HepG2 (cell line): ENCODE results near the gene PMEPA1. TPM values are rescaled to one million over a fixed set of nuclear protein-coding genes. Genes with fewer than 3 reads are reported as not detected.

Source experiments
- ATAC-seq: fragments of 200-7000 bp; cut with Tn5 transposase; 3 replicates; pipeline ENCODE4 v1.9.1; 2020; ENCODE audit warnings: mild to moderate bottlenecking, moderate library complexity
- BruUV-seq: library from RNA; stranded (reverse); fragments of 400-500 nt; replicated peaks from 2 replicates; lab custom pipeline; 2021; lab: Mats Ljungman, UMichigan
- CTCF ChIA-PET: fragments of 300-600 bp; formaldehyde crosslinking; extraction: SDS; loops from one replicate; lab custom pipeline; 2021; ENCODE audit warnings: low total read pairs, inconsistent platforms, low intra/inter-chr PET ratio; lab: Yijun Ruan, JAX
- POLR2A ChIA-PET: fragments of 350-600 bp; sonication (Branson Sonifier 250); formaldehyde crosslinking; loops from one replicate; lab custom pipeline; 2020; ENCODE audit warnings: antibody characterized with exemption, inconsistent platforms; lab: Yijun Ruan, JAX
- DNase-seq: peaks from one replicate; pipeline ENCODE4 v3.0.0-alpha.2; 2015; ENCODE audit warnings: low spot score
- FAIRE-seq: peaks from 3 replicates; lab custom pipeline; 2011; peaks lifted over from hg19 to GRCh38; lab: Jason Lieb, UNC
- H2AFZ ChIP-seq: one replicate; pipeline ENCODE4 v1.6.1; 2011; ENCODE audit warnings: low read length, inconsistent platforms
- H3K27ac ChIP-seq: fragments of 300-600 bp; 3 replicates; pipeline ENCODE4 v1.8.0; 2011; ENCODE audit warnings: mixed run types, mild to moderate bottlenecking, mixed read lengths, low read length, inconsistent platforms; ENCODE audit not compliant: insufficient read depth; ENCODE audit errors: extremely low read length
- H3K27me3 ChIP-seq, 2 experiments: fragments of 200-600 bp in 1 of 2; 2 replicates in 1 of 2; 3 replicates in 1 of 2; pipeline versions ENCODE4 v1.6.0 to v1.8.0; 2011; ENCODE audit warnings: low read length in 2 of 2, mild to moderate bottlenecking in 2 of 2, moderate library complexity in 2 of 2, inconsistent platforms in 1 of 2; ENCODE audit not compliant: insufficient read depth in 2 of 2, control insufficient read depth in 1 of 2
- H3K36me3 ChIP-seq, 2 experiments: fragments of 200-600 bp in 1 of 2; replicated peaks in 1 of 2; 2 replicates in 1 of 2; 3 replicates in 1 of 2; pipeline versions ENCODE4 v1.5.1 to v1.8.0; 2011; ENCODE audit warnings: low read length in 2 of 2, inconsistent platforms in 1 of 2; ENCODE audit not compliant: insufficient read depth in 2 of 2, control insufficient read depth in 1 of 2
- H3K4me1 ChIP-seq: 2 replicates; pipeline ENCODE4 v1.5.1; 2012; ENCODE audit warnings: low read length, inconsistent platforms; ENCODE audit not compliant: insufficient read depth
- H3K4me2 ChIP-seq: 2 replicates; pipeline ENCODE4 v1.6.0; 2011; ENCODE audit warnings: low read depth, low read length, inconsistent platforms
- H3K4me3 ChIP-seq, 3 experiments: fragments of 200-600 bp in 1 of 3; sonication (generic), shearing (Covaris generic) in 1 of 3; replicated peaks in 1 of 3; 2 replicates each; pipeline ENCODE4 v1.5.1; 2011 to 2016; ENCODE audit warnings: low read length in 3 of 3, inconsistent platforms in 2 of 3, low read depth in 2 of 3, mild to moderate bottlenecking in 2 of 3, control low read depth in 1 of 3, mixed read lengths in 1 of 3; ENCODE audit not compliant: insufficient read depth in 1 of 3
- H3K79me2 ChIP-seq: one replicate; pipeline ENCODE4 v1.6.1; 2011; ENCODE audit warnings: low read length, inconsistent platforms; ENCODE audit not compliant: insufficient read depth
- H3K9ac ChIP-seq: 2 replicates; pipeline ENCODE4 v1.6.0; 2011; ENCODE audit warnings: mild to moderate bottlenecking, low read depth, low read length, inconsistent platforms; ENCODE audit not compliant: insufficient read depth
- H3K9me3 ChIP-seq: 2 replicates; pipeline ENCODE4 v1.5.1; 2012; ENCODE audit warnings: mild to moderate bottlenecking, low read length
- H4K20me1 ChIP-seq: 2 replicates; pipeline ENCODE4 v1.6.0; 2011; ENCODE audit warnings: inconsistent platforms, mild to moderate bottlenecking, low read length, moderate library complexity; ENCODE audit not compliant: insufficient read depth
- CREB1 ChIP-seq, 2 experiments: fragments of 450-650 bp in 1 of 2; IDR thresholded peaks; 2 replicates each; pipeline ENCODE4 v1.6.1; 2016 to 2017; ENCODE audit warnings: control low read depth in 1 of 2, mild to moderate bottlenecking in 1 of 2, missing compliant biosample characterization in 1 of 2, missing genetic modification characterization in 1 of 2
- HNRNPK ChIP-seq: fragments of 200-400 bp; formaldehyde crosslinking; IDR thresholded peaks from 2 replicates; pipeline ENCODE4 v1.6.1; 2018; ENCODE audit warnings: low read length, low read depth, moderate library complexity, mild to moderate bottlenecking; ENCODE audit not compliant: poor library complexity, severe bottlenecking
- IRX3 ChIP-seq: sonication (generic); formaldehyde crosslinking; IDR thresholded peaks from 2 replicates; pipeline ENCODE4 v1.8.1; 2023; ENCODE audit warnings: mild to moderate bottlenecking, low read depth, missing genetic modification reagents, borderline replicate concordance
- MYPOP ChIP-seq: sonication (generic); formaldehyde crosslinking; IDR thresholded peaks from 2 replicates; pipeline ENCODE4 v1.8.1; 2023; ENCODE audit warnings: mild to moderate bottlenecking, moderate library complexity, missing genetic modification reagents
- NONO ChIP-seq, 2 experiments: fragments of 450-650 bp in 1 of 2; sonication (generic) in 1 of 2; formaldehyde crosslinking in 1 of 2; IDR thresholded peaks in 1 of 2; conservative IDR thresholded peaks in 1 of 2; 2 replicates each; pipeline versions ENCODE4 v1.6.1 to v1.8.0; 2017 to 2022; ENCODE audit warnings: mild to moderate bottlenecking in 1 of 2, missing genetic modification reagents in 1 of 2, moderate library complexity in 1 of 2
- PCBP2 ChIP-seq: fragments of 200-400 bp; formaldehyde crosslinking; optimal IDR thresholded peaks from 2 replicates; pipeline ENCODE3; 2018; ENCODE audit warnings: low read length, low read depth; ENCODE audit not compliant: poor library complexity, severe bottlenecking
- WGBS: methylation state at CpG from one replicate; pipeline ENCODE4 v1.1.6; 2017; ENCODE audit warnings: low lambda C conversion rate; 5-methylcytosine and 5-hydroxymethylcytosine counted together
- in situ Hi-C: cut with HindIII; loops from 2 replicates; pipeline ENCODE4 v1.10.0; 2017; ENCODE audit warnings: low pct_unique_long_range_greater_than_20kb; ENCODE audit not compliant: extremely low pct_ligation_motif_present
- intact Hi-C: fragments of 100-400 bp; cut with micrococcal nuclease; formaldehyde crosslinking; loops from one replicate; pipeline ENCODE4 v1.10.0; 2022; ENCODE audit not compliant: unreplicated experiment
- polyA plus RNA-seq, 8 experiments: library from polyadenylated mRNA; depleted of rRNA in 3 of 8; stranded (reverse) in 7 of 8; unstranded in 1 of 8; fragments of >200 nt; fragmentation: Illumina TruSeq in 4 of 8; extraction: Trizol in 4 of 8; gene quantifications; 2 replicates each; pipeline versions ENCODE4 v1.2.1 to v1.2.3, GENCODE V29; 2011 to 2016; ENCODE audit warnings: low read depth in 4 of 8, missing spikeins in 1 of 8, mixed read lengths in 1 of 8; ENCODE audit not compliant: insufficient read depth in 1 of 8
- total RNA-seq, 5 experiments: library from RNA; depleted of rRNA; stranded (reverse); fragments of >200 nt; fragmentation: Illumina TruSeq; extraction: Trizol; gene quantifications; 2 replicates each; pipeline ENCODE4 v1.2.3, GENCODE V29; 2016; ENCODE audit warnings: low read depth in 1 of 5
- TF ChIP-seq, protein P1 (sequence below): sonication (generic); formaldehyde crosslinking; IDR thresholded peaks from 2 replicates; pipeline ENCODE4 v1.5.0; 2020; ENCODE audit warnings: mild to moderate bottlenecking, missing genetic modification reagents

The PMEPA1 gene
- total and polyA plus RNA-seq, 2 of the 13 experiments (the other 11 are each of a cell fraction or from before 2014, with no cell fraction given) = not detected

GRCh38 chr20:57754190-57754589 lies 44.4 kb upstream of the PMEPA1 start:
- Histone ChIP-seq H3K9ac (no peak overlapping the region), H3K4me2 (no peak overlapping the region), H2AFZ (no peak overlapping the region), H3K4me3 (no peak overlapping the region), H3K4me1 (no peaks in the 10 kb centered on the region), H3K27ac (no peak overlapping the region), H4K20me1 (no peaks in the 10 kb centered on the region), H3K9me3 (0 out of 2 replicates have a peak, but pooled peaks cover 4% of the 10 kb centered on the region), H3K36me3 (no peaks in the 10 kb centered on the region), H3K79me2 (no peaks in the 10 kb centered on the region), H3K27me3 (peaks cover 3 to 18% of the 10 kb centered on the region in 2 experiments; a peak in 4 of 5 replicates)
- no peak for DNase-seq
- in situ Hi-C loops = no loop called here
- TF ChIP-seq CREB1 (IDR thresholded peaks at IDR 0.05) (peak; percentile 23; the same call in 1 of the 2 replicates), CREB1 (CRISPR knock-in tag; IDR thresholded peaks at IDR 0.05) (no peak), NONO (IDR thresholded peaks at IDR 0.05) (0 out of 2 replicates have a peak, but pooled peaks have one; percentile 13), NONO (CRISPR knock-in tag; conservative IDR thresholded peaks at IDR 0.05) (no peak), PCBP2 (peak; percentile 94), HNRNPK (peak; percentile 20), IRX3 (CRISPR knock-in tag) (no peak), MYPOP (no peak)
- TF ChIP-seq, protein P1, sequence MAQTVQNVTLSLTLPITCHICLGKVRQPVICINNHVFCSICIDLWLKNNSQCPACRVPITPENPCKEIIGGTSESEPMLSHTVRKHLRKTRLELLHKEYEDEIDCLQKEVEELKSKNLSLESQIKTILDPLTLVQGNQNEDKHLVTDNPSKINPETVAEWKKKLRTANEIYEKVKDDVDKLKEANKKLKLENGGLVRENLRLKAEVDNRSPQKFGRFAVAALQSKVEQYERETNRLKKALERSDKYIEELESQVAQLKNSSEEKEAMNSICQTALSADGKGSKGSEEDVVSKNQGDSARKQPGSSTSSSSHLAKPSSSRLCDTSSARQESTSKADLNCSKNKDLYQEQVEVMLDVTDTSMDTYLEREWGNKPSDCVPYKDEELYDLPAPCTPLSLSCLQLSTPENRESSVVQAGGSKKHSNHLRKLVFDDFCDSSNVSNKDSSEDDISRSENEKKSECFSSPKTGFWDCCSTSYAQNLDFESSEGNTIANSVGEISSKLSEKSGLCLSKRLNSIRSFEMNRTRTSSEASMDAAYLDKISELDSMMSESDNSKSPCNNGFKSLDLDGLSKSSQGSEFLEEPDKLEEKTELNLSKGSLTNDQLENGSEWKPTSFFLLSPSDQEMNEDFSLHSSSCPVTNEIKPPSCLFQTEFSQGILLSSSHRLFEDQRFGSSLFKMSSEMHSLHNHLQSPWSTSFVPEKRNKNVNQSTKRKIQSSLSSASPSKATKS = no peak
- no peak for ATAC-seq
- ChIA-PET CTCF (no interaction called here), POLR2A (no interaction called here)
- BruUV-seq = no TSS peak
- WGBS = 14% methylated on average over 3 of the region's 3 CpGs
- FAIRE-seq = no peak
- intact Hi-C loops = no loop called here
